Lower lobe of right lung (tissue), 2 donors: Measurements from ENCODE around the gene F2RL3. TPM values are rescaled to one million over a fixed set of nuclear protein-coding genes. Genes with fewer than 3 reads are reported as not detected.

Experiments used
- ATAC-seq, 2 donors: fragments of 200-7000 bp; cut with Tn5 transposase; one replicate each; pipeline ENCODE4 v1.9.1; 2020 to 2022; ENCODE audit warnings: mild to moderate bottlenecking in 2 of 2, moderate library complexity in 2 of 2
- DNase-seq: peaks from one replicate; pipeline ENCODE4 v3.0.0-alpha.2; 2020
- H3K27ac ChIP-seq: fragments of 200-600 bp; one replicate; pipeline ENCODE4 v1.8.0; 2022
- H3K27me3 ChIP-seq: fragments of 200-600 bp; one replicate; pipeline ENCODE4 v1.8.0; 2022; ENCODE audit warnings: low read depth
- H3K36me3 ChIP-seq: fragments of 200-600 bp; one replicate; pipeline ENCODE4 v1.8.0; 2022; ENCODE audit warnings: mild to moderate bottlenecking
- H3K4me1 ChIP-seq: fragments of 200-600 bp; one replicate; pipeline ENCODE4 v1.8.0; 2022
- H3K4me3 ChIP-seq: fragments of 200-600 bp; one replicate; pipeline ENCODE4 v1.8.0; 2022; ENCODE audit warnings: mild to moderate bottlenecking
- H3K9me3 ChIP-seq: fragments of 200-600 bp; one replicate; pipeline ENCODE4 v1.8.0; 2022
- CTCF ChIP-seq: fragments of 200-600 bp; IDR thresholded peaks from one replicate; pipeline ENCODE4 v1.8.0; 2022; ENCODE audit warnings: antibody characterized with exemption, mild to moderate bottlenecking
- intact Hi-C: fragments of 100-400 bp; cut with DNase I; formaldehyde crosslinking; loops from one replicate; pipeline ENCODE4 v1.11.0; 2022
- total RNA-seq: library from RNA; stranded (reverse); fragmentation: NEBNext Ultra II Directional; extraction: Animal tissue kit (Norgen Biotek cat#: 25700); gene quantifications from one replicate; pipeline ENCODE4 v1.2.1, GENCODE V29; 2021
- donor health status: DM: no; HTN: yes; CAD: no; lungs with severe emphysema.

The F2RL3 gene
- total RNA-seq, 1 donor from 2014 or later, result 22.5 TPM

GRCh38 chr19:16850133-16850532 lies 38.7 kb upstream of the F2RL3 start:
- Histone ChIP-seq H3K36me3 (peaks cover 100% of the 10 kb centered on the region), H3K27ac (no peak overlapping the region), H3K4me1 (peaks cover 4% of the 10 kb centered on the region), H3K9me3 (no peaks in the 10 kb centered on the region), H3K27me3 (no peaks in the 10 kb centered on the region), H3K4me3 (no peak overlapping the region)
- TF ChIP-seq CTCF, result no peak
- no peak for ATAC-seq
- DNase-seq, result no peak
- intact Hi-C loops, result no loop called here

- Histone ChIP-seq H3K4me1 (peaks cover 4% of the 10 kb centered on the region), H3K36me3 (peaks cover 98% of the 10 kb centered on the region), H3K27ac (no peak overlapping the region), H3K4me3 (no peak overlapping the region), H3K9me3 (no peaks in the 10 kb centered on the region), H3K27me3 (no peaks in the 10 kb centered on the region)
- intact Hi-C loops, result no loop called here
- ATAC-seq, result no peak
- no peak for DNase-seq
- TF ChIP-seq CTCF, result no peak
Measured at GRCh38 chr19:16851031-16851712, 37.6 kb upstream of the F2RL3 start.

GRCh38 chr19:16853066-16853465 lies 35.7 kb upstream of the F2RL3 start:
- no peaks in the 10 kb centered on the region for H3K27me3 ChIP-seq
- DNase-seq, result no peak

GRCh38 chr19:16856091-16856490 lies 32.7 kb upstream of the F2RL3 start:
- H3K27me3 ChIP-seq, result no peaks in the 10 kb centered on the region
- intact Hi-C loops, result no loop called here
- no peak overlapping the region for H3K27ac ChIP-seq
- H3K9me3 ChIP-seq, result no peaks in the 10 kb centered on the region
- TF ChIP-seq CTCF, result no peak
- ATAC-seq, result no peak
- H3K4me1 ChIP-seq, result no peaks in the 10 kb centered on the region
- DNase-seq, result no peak
- no peak overlapping the region for H3K4me3 ChIP-seq
- H3K36me3 ChIP-seq, result peaks cover 86% of the 10 kb centered on the region

More at GRCh38 chr19:16853066-16853465, 35.7 kb upstream of the F2RL3 start:
- intact Hi-C loops, result no loop called here
- peaks cover 93% of the 10 kb centered on the region for H3K36me3 ChIP-seq
- no peak for TF ChIP-seq CTCF
- no peak for ATAC-seq
- peaks cover 4% of the 10 kb centered on the region for H3K4me1 ChIP-seq
- H3K9me3 ChIP-seq, result no peaks in the 10 kb centered on the region
- H3K4me3 ChIP-seq, result no peak overlapping the region
- no peak overlapping the region for H3K27ac ChIP-seq

DNA sequence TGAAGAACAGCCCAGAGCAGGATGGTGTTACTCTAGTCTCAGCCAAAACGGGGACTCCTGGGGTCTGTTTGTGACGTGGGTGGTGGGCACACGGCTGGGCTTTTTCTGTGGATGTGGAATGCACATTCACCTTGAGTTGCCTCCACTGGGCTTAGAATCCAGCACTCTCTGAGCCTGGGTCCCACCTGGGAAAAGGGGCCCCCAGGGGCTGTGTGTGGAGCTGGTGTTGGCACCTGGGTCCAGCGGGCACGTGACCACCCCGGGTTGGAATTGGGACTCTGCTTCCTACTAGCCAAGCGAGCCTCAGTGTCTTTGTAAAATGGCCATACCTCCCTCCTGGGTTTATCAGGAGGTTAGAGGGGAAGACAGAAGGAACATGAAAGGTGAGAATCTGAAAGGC lies 29.2 kb upstream of the F2RL3 start:
- no peaks in the 10 kb centered on the region for H3K27me3 ChIP-seq
- H3K4me3 ChIP-seq, result no peak overlapping the region
- no peak for TF ChIP-seq CTCF
- no peaks in the 10 kb centered on the region for H3K9me3 ChIP-seq
- peaks cover 15% of the 10 kb centered on the region for H3K4me1 ChIP-seq
- intact Hi-C loops, result no loop called here
- H3K36me3 ChIP-seq, result peaks cover 79% of the 10 kb centered on the region
- ATAC-seq, result no peak
- H3K27ac ChIP-seq, result no peak overlapping the region
- DNase-seq, result no peak
